H1 (cell line): ENCODE data around the gene PSMC5. TPM values are rescaled to one million over a fixed set of nuclear protein-coding genes. Genes with fewer than 3 reads are reported as not detected.
"Not testable (repeated sequence)": the region's sequence is repeated elsewhere in the genome, so short reads cannot be mapped to it uniquely, and the experiment has no call there.

ENCODE experiments used
- CTCF ChIA-PET: fragments of 300-600 bp; sonication (Branson Sonifier 250); formaldehyde crosslinking; loops from one replicate; lab custom pipeline; 2021; ENCODE audit not compliant: partially characterized antibody; lab: Charles Lee
- POLR2A ChIA-PET: fragments of 300-600 bp; sonication (Branson Sonifier 250); formaldehyde crosslinking; loops from one replicate; lab custom pipeline; 2021; ENCODE audit warnings: inconsistent platforms; ENCODE audit not compliant: partially characterized antibody; lab: Charles Lee
- DNase-seq, 2 experiments: peaks; one replicate each; pipeline versions ENCODE4 v3.0.0 to v3.0.0-alpha.2; 2010 to 2022; ENCODE audit warnings: low spot score in 2 of 2, low read depth in 1 of 2, mixed read lengths in 1 of 2
- FAIRE-seq: peaks from 2 replicates; lab custom pipeline; 2011; peaks lifted over from hg19 to GRCh38; lab: Jason Lieb, UNC
- H2AFZ ChIP-seq: 2 replicates; pipeline ENCODE4 v1.8.1; 2012; ENCODE audit warnings: low read length, inconsistent platforms
- H2AK5ac ChIP-seq: 2 replicates; pipeline ENCODE4 v1.6.1; 2013; ENCODE audit warnings: low read depth, low read length
- H2BK120ac ChIP-seq: replicated peaks from 2 replicates; pipeline ENCODE3; 2013; ENCODE audit warnings: low read depth, low read length, inconsistent platforms
- H2BK12ac ChIP-seq: 2 replicates; pipeline ENCODE4 v1.6.1; 2013; ENCODE audit warnings: low read depth, low read length
- H2BK15ac ChIP-seq: 2 replicates; pipeline ENCODE4 v1.6.1; 2013; ENCODE audit warnings: low read length
- H2BK20ac ChIP-seq: 2 replicates; pipeline ENCODE4 v1.6.1; 2013; ENCODE audit warnings: low read length
- H2BK5ac ChIP-seq: 2 replicates; pipeline ENCODE4 v1.6.1; 2013; ENCODE audit warnings: low read depth, low read length
- H3K14ac ChIP-seq: 2 replicates; pipeline ENCODE4 v1.6.1; 2013; ENCODE audit warnings: inconsistent platforms; ENCODE audit not compliant: insufficient read length
- H3K18ac ChIP-seq: 2 replicates; pipeline ENCODE4 v1.6.1; 2013; ENCODE audit warnings: low read length; ENCODE audit errors: extremely low read depth
- H3K23ac ChIP-seq: 2 replicates; pipeline ENCODE4 v1.6.1; 2013; ENCODE audit warnings: inconsistent platforms; ENCODE audit not compliant: insufficient read length
- H3K23me2 ChIP-seq: 2 replicates; pipeline ENCODE4 v1.6.1; 2013; ENCODE audit warnings: low read depth, low read length
- H3K27ac ChIP-seq: 2 replicates; pipeline ENCODE4 v1.6.1; 2011; ENCODE audit warnings: low read depth, low read length, inconsistent platforms
- H3K27me3 ChIP-seq, 4 experiments: replicated peaks in 1 of 4; 1 replicate in 1 of 4; 2 replicates in 3 of 4; pipeline versions ENCODE4 v1.6.1 to v1.8.1; 2011 to 2013; ENCODE audit warnings: low read length in 3 of 4, mild to moderate bottlenecking in 3 of 4, inconsistent platforms in 2 of 4, mixed read lengths in 2 of 4, moderate library complexity in 1 of 4; ENCODE audit not compliant: control insufficient read depth in 3 of 4, insufficient read depth in 3 of 4; ENCODE audit errors: extremely low read depth in 1 of 4
- H3K36me3 ChIP-seq, 4 experiments: 2 replicates each; pipeline versions ENCODE4 v1.6.1 to v1.8.1; 2011 to 2013; ENCODE audit warnings: mild to moderate bottlenecking in 4 of 4, low read length in 3 of 4, moderate library complexity in 2 of 4, control low read depth in 1 of 4, inconsistent platforms in 1 of 4; ENCODE audit not compliant: insufficient read depth in 4 of 4, control insufficient read depth in 2 of 4
- H3K4ac ChIP-seq: replicated peaks from 2 replicates; pipeline ENCODE3; 2013; ENCODE audit warnings: low read length, low read depth, mixed read lengths, inconsistent platforms; ENCODE audit not compliant: insufficient read length
- H3K4me1 ChIP-seq, 4 experiments: replicated peaks in 1 of 4; 1 replicate in 1 of 4; 2 replicates in 3 of 4; pipeline versions ENCODE4 v1.6.1 to v1.8.1; 2011 to 2013; ENCODE audit warnings: low read length in 3 of 4, inconsistent platforms in 2 of 4, mixed read lengths in 1 of 4; ENCODE audit not compliant: insufficient read depth in 4 of 4, control insufficient read depth in 3 of 4
- H3K4me2 ChIP-seq, 2 experiments: 2 replicates each; pipeline versions ENCODE4 v1.6.1 to v1.8.1; 2011 to 2013; ENCODE audit warnings: low read depth in 2 of 2, low read length in 2 of 2, control low read depth in 1 of 2, inconsistent platforms in 1 of 2, mild to moderate bottlenecking in 1 of 2; ENCODE audit not compliant: insufficient read depth in 1 of 2
- H3K4me3 ChIP-seq, 4 experiments: fragments of 200-600, 300-600 bp in 1 of 4; sonication (generic), shearing (Covaris generic), sonication (Bioruptor Twin) in 1 of 4; 2 replicates each; pipeline versions ENCODE4 v1.5.1 to v1.8.1; 2011 to 2016; ENCODE audit warnings: low read length in 4 of 4, low read depth in 3 of 4, control low read depth in 2 of 4, inconsistent platforms in 2 of 4, mild to moderate bottlenecking in 2 of 4, mixed read lengths in 1 of 4, moderate library complexity in 1 of 4; ENCODE audit not compliant: insufficient read depth in 2 of 4; ENCODE audit errors: extremely low read depth in 1 of 4
- H3K56ac ChIP-seq: replicated peaks from 2 replicates; pipeline ENCODE3; 2013; ENCODE audit warnings: low read depth, mild to moderate bottlenecking, mixed read lengths, low read length, inconsistent platforms; ENCODE audit not compliant: insufficient read length
- H3K79me1 ChIP-seq: 2 replicates; pipeline ENCODE4 v1.6.1; 2013; ENCODE audit warnings: low read depth, low read length, control low read depth
- H3K79me2 ChIP-seq, 2 experiments: 2 replicates each; pipeline versions ENCODE4 v1.6.1 to v1.8.1; 2012 to 2013; ENCODE audit warnings: low read length in 2 of 2, mild to moderate bottlenecking in 2 of 2, inconsistent platforms in 1 of 2; ENCODE audit not compliant: insufficient read depth in 2 of 2, control insufficient read depth in 1 of 2
- H3K9ac ChIP-seq, 4 experiments: replicated peaks in 1 of 4; 1 replicate in 1 of 4; 2 replicates in 3 of 4; pipeline versions ENCODE4 v1.6.1 to v1.8.1; 2011 to 2013; ENCODE audit warnings: low read depth in 3 of 4, low read length in 3 of 4, control low read depth in 2 of 4, mild to moderate bottlenecking in 2 of 4, moderate library complexity in 2 of 4, inconsistent platforms in 1 of 4; ENCODE audit errors: extremely low read depth in 1 of 4
- H3K9me3 ChIP-seq, 2 experiments: 2 replicates each; pipeline versions ENCODE4 v1.6.1 to v1.8.1; 2012 to 2013; ENCODE audit warnings: mild to moderate bottlenecking in 2 of 2, moderate library complexity in 2 of 2, control low read depth in 1 of 2, inconsistent platforms in 1 of 2, low read depth in 1 of 2, low read length in 1 of 2, mixed read lengths in 1 of 2; ENCODE audit not compliant: insufficient read depth in 2 of 2
- H4K20me1 ChIP-seq, 2 experiments: replicated peaks in 1 of 2; 2 replicates each; pipeline versions ENCODE3 to v1.8.1; 2011 to 2013; ENCODE audit warnings: inconsistent platforms in 2 of 2, low read length in 2 of 2, mild to moderate bottlenecking in 1 of 2; ENCODE audit not compliant: insufficient read depth in 2 of 2, control insufficient read depth in 1 of 2
- H4K5ac ChIP-seq: 2 replicates; pipeline ENCODE4 v1.6.1; 2013; ENCODE audit warnings: low read length, low read depth, mixed read lengths, inconsistent platforms; ENCODE audit not compliant: insufficient read length
- H4K8ac ChIP-seq: 2 replicates; pipeline ENCODE4 v1.8.0; 2013; ENCODE audit warnings: mild to moderate bottlenecking, moderate library complexity, low read length, inconsistent platforms; ENCODE audit not compliant: insufficient read depth; ENCODE audit errors: extremely low read depth
- H4K91ac ChIP-seq: replicated peaks from 2 replicates; pipeline ENCODE3; 2013; ENCODE audit warnings: low read length, mixed read lengths, inconsistent platforms; ENCODE audit not compliant: insufficient read length
- GABPA ChIP-seq: IDR thresholded peaks from 2 replicates; pipeline ENCODE4 v1.6.1; 2011; ENCODE audit warnings: mild to moderate bottlenecking, low read length, moderate library complexity, borderline replicate concordance; ENCODE audit not compliant: insufficient read depth
- whole genome bisulfite sequencing, 2 experiments: shearing (Covaris generic) in 1 of 2; methylation state at CpG; one replicate each; pipeline versions ENCODE4 v1.1.6 to v1.1.7; 2013 to 2015; ENCODE audit warnings: low lambda C conversion rate in 2 of 2, mixed read lengths in 2 of 2, inconsistent platforms in 1 of 2, low coverage in 1 of 2, missing lambda C conversion rate in 1 of 2; ENCODE audit not compliant: insufficient replicate concordance in 2 of 2, insufficient coverage in 1 of 2, insufficient read length in 1 of 2; ENCODE audit errors: extremely low coverage in 1 of 2, missing lambda C conversion rate in 1 of 2; 5-methylcytosine and 5-hydroxymethylcytosine counted together
- polyA plus RNA-seq, 7 experiments: library from polyadenylated mRNA; depleted of rRNA in 3 of 7; stranded (reverse) in 5 of 7; unstranded in 2 of 7; fragments of >200 nt in 5 of 7; fragments of 200-250 nt in 2 of 7; gene quantifications; 1 replicate in 5 of 7; 2 replicates in 1 of 7; 4 replicates in 1 of 7; pipeline versions ENCODE4 v1.2.1 to v1.2.3, GENCODE V29; 2011 to 2013; ENCODE audit warnings: missing spikeins in 2 of 7, mixed read lengths in 2 of 7
- total RNA-seq: library from RNA; stranded (reverse); fragmentation: NEBNext Ultra II Directional; extraction: Animal tissue kit (Norgen Biotek cat#: 25700); gene quantifications from 2 replicates; pipeline ENCODE4 v1.2.1, GENCODE V29; 2021

The PSMC5 gene
- total and polyA plus RNA-seq, 2 of the 8 experiments (the other 6 are each of a cell fraction or from before 2014, with no cell fraction given): 172 to 180 TPM

- no peaks in the 10 kb centered on the region for H3K23me2 ChIP-seq
- TF ChIP-seq GABPA: no peak
- H4K5ac ChIP-seq: no peak overlapping the region
- no peak overlapping the region for H2BK120ac ChIP-seq
- no peak overlapping the region for H3K14ac ChIP-seq
- H4K8ac ChIP-seq: no peak overlapping the region
- H2AK5ac ChIP-seq: no peak overlapping the region
- no peaks in the 10 kb centered on the region for H3K4me1 ChIP-seq
- CTCF ChIA-PET: interaction anchor here (0.7 to 8.9 kb wide), 6 partner anchors 9 to 27 kb away, joined by 3 to 77 read pairs (median 5); partner anchors contain the start of gene GH2
- H3K79me1 ChIP-seq: no peaks in the 10 kb centered on the region
- H3K9ac ChIP-seq: no peak overlapping the region
- H3K4me2 ChIP-seq: no peak overlapping the region
- no peak overlapping the region for H2AFZ ChIP-seq
- H3K27ac ChIP-seq: no peak overlapping the region
- H4K91ac ChIP-seq: no peak overlapping the region
- H2BK15ac ChIP-seq: no peak overlapping the region
- no peaks in the 10 kb centered on the region for H4K20me1 ChIP-seq
- H3K4ac ChIP-seq: no peak overlapping the region
- H3K4me3 ChIP-seq: no peak overlapping the region
- no peak overlapping the region for H3K23ac ChIP-seq
- H3K79me2 ChIP-seq: no peaks in the 10 kb centered on the region
- H3K27me3 ChIP-seq: peaks cover 0 to 2% (median under 1%) of the 10 kb centered on the region in 4 experiments; a peak in 2 of 7 replicates
- no peaks in the 10 kb centered on the region for H3K9me3 ChIP-seq
- no peaks in the 10 kb centered on the region for H3K36me3 ChIP-seq
- no peak overlapping the region for H3K56ac ChIP-seq
- WGBS, 2 experiments: 86% methylated on average over 8 of the region's 8 CpGs; no CpG with 5 or more reads in 1 of the 2 experiments
- FAIRE-seq (no peak), DNase-seq (no peak)
- H2BK5ac ChIP-seq: no peak overlapping the region
- H2BK20ac ChIP-seq: no peak overlapping the region
- POLR2A ChIA-PET: no interaction called here
- H3K18ac ChIP-seq: no peak overlapping the region
- H2BK12ac ChIP-seq: no peak overlapping the region
Observed at GRCh38 chr17:63855185-63855584, 28.0 kb downstream of the PSMC5 start.

- WGBS, 2 experiments: 87% methylated on average over 8 of the region's 8 CpGs; no CpG with 5 or more reads in 1 of the 2 experiments
- H3K36me3 ChIP-seq, H2BK120ac ChIP-seq, H4K91ac ChIP-seq, H3K56ac ChIP-seq, H3K4me1 ChIP-seq, H3K4me3 ChIP-seq, H3K23ac ChIP-seq, H2AFZ ChIP-seq, H4K8ac ChIP-seq, POLR2A ChIA-PET, H2BK20ac ChIP-seq, DNase-seq, H3K79me1 ChIP-seq, H3K9ac ChIP-seq, H3K4me2 ChIP-seq, H2BK12ac ChIP-seq, H3K23me2 ChIP-seq, H3K27ac ChIP-seq, H3K79me2 ChIP-seq, H4K20me1 ChIP-seq, H2BK15ac ChIP-seq, H2BK5ac ChIP-seq, H2AK5ac ChIP-seq, H3K27me3 ChIP-seq, FAIRE-seq, H3K14ac ChIP-seq, H3K9me3 ChIP-seq, H4K5ac ChIP-seq, H3K18ac ChIP-seq, H3K4ac ChIP-seq: not testable (repeated sequence)
- CTCF ChIA-PET: interaction anchor here (0.7 to 8.9 kb wide), 8 partner anchors 10 to 26 kb away, joined by 3 to 77 read pairs (median 4); partner anchors contain the start of gene GH2
Observed at GRCh38 chr17:63856425-63856824, 29.2 kb downstream of the PSMC5 start.
